Heart left ventricle (tissue), 16 donors: ENCODE results near the gene USP12. TPM values are rescaled to one million over a fixed set of nuclear protein-coding genes. Genes with fewer than 3 reads are reported as not detected.

Experiments used
- ATAC-seq, 4 donors: fragments of 200-7000 bp; cut with Tn5 transposase; one replicate each; pipeline ENCODE4 v1.9.1; 2020 to 2022; ENCODE audit warnings: moderate library complexity in 4 of 4, mild to moderate bottlenecking in 3 of 4, moderate number of reproducible peaks in 1 of 4
- DNase-seq, 5 donors: peaks; one replicate each; pipeline ENCODE4 v3.0.0-alpha.2; 2020
- H3K27ac ChIP-seq, 12 donors: fragments of 200-600 bp; sonication (generic) in 4 of 12; one replicate each; pipeline versions ENCODE4 v1.5.0 to v1.8.0; 2016 to 2022; ENCODE audit warnings: mild to moderate bottlenecking in 2 of 12
- H3K27me3 ChIP-seq, 9 donors: fragments of 200-600 bp; sonication (generic) in 2 of 9; one replicate each; pipeline versions ENCODE4 v1.5.1 to v1.8.0; 2016 to 2022; ENCODE audit warnings: mild to moderate bottlenecking in 3 of 9
- H3K36me3 ChIP-seq, 9 donors: fragments of 200-600 bp; sonication (generic) in 2 of 9; one replicate each; pipeline versions ENCODE4 v1.5.0 to v1.8.0; 2018 to 2022; ENCODE audit warnings: mild to moderate bottlenecking in 2 of 9
- H3K4me1 ChIP-seq, 12 donors: fragments of 200-600 bp; sonication (generic) in 4 of 12; one replicate each; pipeline versions ENCODE4 v1.5.0 to v1.8.0; 2016 to 2022; ENCODE audit warnings: mild to moderate bottlenecking in 3 of 12
- H3K4me3 ChIP-seq, 12 donors: fragments of 200-600 bp; sonication (generic) in 4 of 12; one replicate each; pipeline versions ENCODE4 v1.5.0 to v1.8.0; 2017 to 2022; ENCODE audit warnings: mild to moderate bottlenecking in 9 of 12, moderate library complexity in 4 of 12
- H3K9me3 ChIP-seq, 12 donors: fragments of 200-600 bp; sonication (generic) in 4 of 12; one replicate each; pipeline versions ENCODE4 v1.5.0 to v1.8.0; 2016 to 2022; ENCODE audit warnings: mild to moderate bottlenecking in 1 of 12
- POLR2A ChIP-seq, 2 donors: fragments of 450-650 bp; IDR thresholded peaks; one replicate each; pipeline ENCODE4 v1.6.1; 2017; ENCODE audit warnings: antibody characterized with exemption in 2 of 2, mild to moderate bottlenecking in 2 of 2, moderate library complexity in 2 of 2
- WGBS, 4 donors: extraction: QIAGEN DNeasy Blood & Tissue Kit in 2 of 4; methylation state at CpG; one replicate each; pipeline versions ENCODE4 v1.1.5 to v1.1.7; 2013 to 2018; 5-methylcytosine and 5-hydroxymethylcytosine counted together
- intact Hi-C, 10 donors: fragments of 100-400 bp; cut with DNase I; formaldehyde crosslinking; loops; one replicate each; pipeline versions ENCODE4 v1.11.1 to v1.14.2; 2022
- polyA plus RNA-seq, 2 donors: library from polyadenylated mRNA; stranded (reverse); fragments of 200-250 nt; gene quantifications; one replicate each; pipeline ENCODE4 v1.2.3, GENCODE V29; 2013
- total RNA-seq, 9 donors: library from RNA; depleted of rRNA in 2 of 9; stranded (reverse); fragments of >200 nt in 2 of 9; fragmentation: NEBNext Ultra II Directional in 3 of 9; extraction: Animal tissue kit (Norgen Biotek cat#: 25700) in 3 of 9; gene quantifications; one replicate each; pipeline versions ENCODE4 v1.1.0 to v1.2.4, GENCODE V29; 2016 to 2023
- TF ChIP-seq, protein P1 (sequence below), 12 donors: fragments of 200-600 bp; sonication (generic) in 4 of 12; IDR thresholded peaks; one replicate each; pipeline versions ENCODE4 v1.5.0 to v1.8.0; 2018 to 2022; ENCODE audit warnings: antibody characterized with exemption in 12 of 12, mild to moderate bottlenecking in 5 of 12
- donor health status: ischemic (EF 13 %, LVEDD 7.1; RV severe dilation, severe dysfunction).
- donor health status: healthy with polysubstance abuse.
- donor health status: DM: no; HTN: yes; CAD: no.
- donor health status: DM: no; HTN: no; CAD: no.
- donor health status: ischemic (EF 25% LVEDD 6.9; RV normal size, moderate dysfunction).
- donor health status: ischemic (EF 25% LVEDD 5.7; RV mildly dilated, moderate dysfunction).
- donor health status: healthy.
- donor health status: DM: yes; HTN: yes; CAD: no.
- donor health status: ischemic (EF 35%, LVEDD 5.7; RV mildly dilated, moderate dysfunction).
- donor health status: nonischemic (EF 11% LVEDD 7.7; RV severe dilation, severe dysfunction).
- donor health status: DM: yes; HTN: yes; CAD: no.
- donor health status: PGD.
- donor health status: ischemic (EF 29% LVEDD 5.4; RV normal size, mild dysfunction).
- donor health status: nonischemic (EF 23%, LVEDD 6.1; RV moderate dilation, normal function).

Gene USP12
- total and polyA plus RNA-seq, 11 donors, result 5.1 to 35.4 (median 20.8) TPM

- Histone ChIP-seq H3K4me3 (no peak overlapping the region), H3K27ac (no peak overlapping the region), H3K9me3 (peaks cover 0 to 3% (median 0%) of the 10 kb centered on the region in 12 donors), H3K4me1 (peaks cover 0 to 2% (median 0%) of the 10 kb centered on the region in 12 donors), H3K27me3 (no peaks in the 10 kb centered on the region), H3K36me3 (no peaks in the 10 kb centered on the region)
- ATAC-seq (no peak), DNase-seq (no peak)
- 96 to 100% (median 98%) methylated on average over 2 of the region's 2 CpGs for WGBS, 4 donors
- intact Hi-C loops, result no loop called here
- no peak for TF ChIP-seq POLR2A (IDR thresholded peaks at IDR 0.05)
- TF ChIP-seq, protein P1, sequence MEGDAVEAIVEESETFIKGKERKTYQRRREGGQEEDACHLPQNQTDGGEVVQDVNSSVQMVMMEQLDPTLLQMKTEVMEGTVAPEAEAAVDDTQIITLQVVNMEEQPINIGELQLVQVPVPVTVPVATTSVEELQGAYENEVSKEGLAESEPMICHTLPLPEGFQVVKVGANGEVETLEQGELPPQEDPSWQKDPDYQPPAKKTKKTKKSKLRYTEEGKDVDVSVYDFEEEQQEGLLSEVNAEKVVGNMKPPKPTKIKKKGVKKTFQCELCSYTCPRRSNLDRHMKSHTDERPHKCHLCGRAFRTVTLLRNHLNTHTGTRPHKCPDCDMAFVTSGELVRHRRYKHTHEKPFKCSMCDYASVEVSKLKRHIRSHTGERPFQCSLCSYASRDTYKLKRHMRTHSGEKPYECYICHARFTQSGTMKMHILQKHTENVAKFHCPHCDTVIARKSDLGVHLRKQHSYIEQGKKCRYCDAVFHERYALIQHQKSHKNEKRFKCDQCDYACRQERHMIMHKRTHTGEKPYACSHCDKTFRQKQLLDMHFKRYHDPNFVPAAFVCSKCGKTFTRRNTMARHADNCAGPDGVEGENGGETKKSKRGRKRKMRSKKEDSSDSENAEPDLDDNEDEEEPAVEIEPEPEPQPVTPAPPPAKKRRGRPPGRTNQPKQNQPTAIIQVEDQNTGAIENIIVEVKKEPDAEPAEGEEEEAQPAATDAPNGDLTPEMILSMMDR (IDR thresholded peaks at IDR 0.05), result no peak
These were observed 113.8 kb downstream of the USP12 start for GRCh38 chr13:27057817-27058216.

DNA sequence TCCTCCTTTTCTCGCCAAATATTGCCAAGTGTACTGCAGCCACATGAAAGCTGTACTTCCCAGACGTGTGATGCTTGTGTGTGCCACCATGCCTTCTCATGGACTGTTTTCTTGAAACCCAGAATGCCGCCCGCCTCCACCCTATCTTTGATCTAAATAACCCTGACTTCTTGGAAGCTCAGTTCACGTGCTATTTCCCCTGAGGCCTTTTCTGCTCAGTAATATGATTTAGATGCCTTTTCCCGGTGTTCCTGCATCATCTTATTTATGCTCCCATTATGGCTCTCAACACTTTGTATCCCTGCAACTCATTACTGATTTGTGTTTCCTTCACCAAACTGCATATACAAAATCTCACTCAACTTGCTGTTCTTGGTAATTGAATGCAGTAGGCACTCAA lies 116.1 kb downstream of the USP12 start:
- intact Hi-C loops, result no loop called here
- TF ChIP-seq, protein P1 (IDR thresholded peaks at IDR 0.05), result no peak
- TF ChIP-seq POLR2A (IDR thresholded peaks at IDR 0.05), result no peak
- 81 to 88% (median 84%) methylated on average over 6 of the region's 6 CpGs for WGBS, 4 donors
- ATAC-seq (no peak), DNase-seq (no peak)
- no peaks in the 10 kb centered on the region for H3K27me3 ChIP-seq
- no peak overlapping the region for H3K27ac ChIP-seq
- H3K36me3 ChIP-seq, result no peaks in the 10 kb centered on the region
- peaks cover 0 to 2% (median 0%) of the 10 kb centered on the region in 12 donors for H3K4me1 ChIP-seq
- no peak overlapping the region for H3K4me3 ChIP-seq
- peaks cover 0 to 4% (median 0%) of the 10 kb centered on the region in 12 donors for H3K9me3 ChIP-seq

- H3K27me3 ChIP-seq, result no peaks in the 10 kb centered on the region
- H3K4me1 ChIP-seq, result peaks cover 0 to 2% (median 0%) of the 10 kb centered on the region in 12 donors
- intact Hi-C loops, result no loop called here
- no peak overlapping the region for H3K4me3 ChIP-seq
- DNase-seq, result no peak
- H3K9me3 ChIP-seq, result peaks cover 0 to 5% (median 0%) of the 10 kb centered on the region in 12 donors
- no peak for ATAC-seq
- TF ChIP-seq, protein P1 (IDR thresholded peaks at IDR 0.05), result no peak
- no peak for TF ChIP-seq POLR2A (IDR thresholded peaks at IDR 0.05)
- H3K27ac ChIP-seq, result no peak overlapping the region
- 71 to 84% (median 80%) methylated on average over 2 of the region's 2 CpGs for WGBS, 4 donors
- H3K36me3 ChIP-seq, result no peaks in the 10 kb centered on the region
These were observed 116.9 kb downstream of the USP12 start for GRCh38 chr13:27054760-27055159.

- peaks cover 0 to 2% (median 0%) of the 10 kb centered on the region in 12 donors for H3K4me1 ChIP-seq
- 67 to 82% (median 70%) methylated on average over 6 of the region's 6 CpGs for WGBS, 4 donors
- no peaks in the 10 kb centered on the region for H3K27me3 ChIP-seq
- no peaks in the 10 kb centered on the region for H3K36me3 ChIP-seq
- no peak overlapping the region for H3K4me3 ChIP-seq
- H3K9me3 ChIP-seq, result peaks cover 0 to 5% (median 0%) of the 10 kb centered on the region in 12 donors
- DNase-seq (no peak), ATAC-seq (peak in 2 of 4 donors; percentile 24 to 55)
- TF ChIP-seq, protein P1 (IDR thresholded peaks at IDR 0.05), result no peak
- no peak for TF ChIP-seq POLR2A (IDR thresholded peaks at IDR 0.05)
- H3K27ac ChIP-seq, result no peak overlapping the region
- intact Hi-C loops, result no loop called here
These were observed 117.6 kb downstream of the USP12 start for GRCh38 chr13:27053902-27054595.
